Erythroblast (primary cell): ENCODE measurements around the gene ZNF488.
A peak's percentile ranks its signal among the peaks of the same experiment; 100 is the strongest.

Experiments used
- DNase-seq, 2 experiments: peaks; one replicate each; lab custom pipeline; 2025; lab: John Stamatoyannopoulos, UW
- GATA1 ChIP-seq: IDR thresholded peaks from 2 replicates; pipeline ENCODE4 v1.6.1; 2011; ENCODE audit warnings: low read depth, mild to moderate bottlenecking, control low read depth, low read length, moderate library complexity
- POLR2A ChIP-seq: IDR thresholded peaks from 2 replicates; pipeline ENCODE4 v1.6.1; 2011; ENCODE audit warnings: mild to moderate bottlenecking, low read length

The ZNF488 gene

DNA sequence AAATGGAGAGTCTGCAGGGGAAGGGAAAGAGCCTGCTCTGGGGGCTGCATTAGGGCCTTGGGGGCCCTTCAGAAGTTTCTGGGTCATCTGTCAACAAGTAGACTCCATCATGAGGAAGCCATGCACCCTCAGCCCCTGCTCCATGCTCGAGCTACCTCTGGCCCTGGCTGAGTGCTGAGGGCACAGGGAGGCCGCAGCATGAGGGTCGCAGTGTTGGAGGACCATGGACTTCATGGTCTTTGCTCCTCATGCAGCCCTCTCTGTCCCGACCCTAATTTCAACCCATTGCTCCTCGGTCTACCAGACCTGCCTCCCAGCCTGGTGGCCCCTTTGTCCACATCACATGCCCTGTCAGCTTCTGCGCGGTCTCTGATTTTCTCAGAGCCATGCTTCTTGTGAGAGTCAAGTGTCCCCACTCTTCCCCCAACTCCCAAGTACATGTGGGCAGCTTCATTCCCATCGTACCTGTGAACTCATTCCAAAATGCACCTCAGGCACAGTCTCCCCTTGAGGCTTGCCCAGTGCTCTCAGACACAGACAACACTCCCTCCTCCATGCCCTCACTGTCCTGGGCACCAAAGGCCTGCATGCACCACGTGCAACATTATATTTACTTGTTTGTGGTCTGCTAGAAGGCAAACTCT is 14.7 kb downstream of the ZNF488 start:
- TF ChIP-seq GATA1, result no peak
- DNase-seq, result no peak

DNA sequence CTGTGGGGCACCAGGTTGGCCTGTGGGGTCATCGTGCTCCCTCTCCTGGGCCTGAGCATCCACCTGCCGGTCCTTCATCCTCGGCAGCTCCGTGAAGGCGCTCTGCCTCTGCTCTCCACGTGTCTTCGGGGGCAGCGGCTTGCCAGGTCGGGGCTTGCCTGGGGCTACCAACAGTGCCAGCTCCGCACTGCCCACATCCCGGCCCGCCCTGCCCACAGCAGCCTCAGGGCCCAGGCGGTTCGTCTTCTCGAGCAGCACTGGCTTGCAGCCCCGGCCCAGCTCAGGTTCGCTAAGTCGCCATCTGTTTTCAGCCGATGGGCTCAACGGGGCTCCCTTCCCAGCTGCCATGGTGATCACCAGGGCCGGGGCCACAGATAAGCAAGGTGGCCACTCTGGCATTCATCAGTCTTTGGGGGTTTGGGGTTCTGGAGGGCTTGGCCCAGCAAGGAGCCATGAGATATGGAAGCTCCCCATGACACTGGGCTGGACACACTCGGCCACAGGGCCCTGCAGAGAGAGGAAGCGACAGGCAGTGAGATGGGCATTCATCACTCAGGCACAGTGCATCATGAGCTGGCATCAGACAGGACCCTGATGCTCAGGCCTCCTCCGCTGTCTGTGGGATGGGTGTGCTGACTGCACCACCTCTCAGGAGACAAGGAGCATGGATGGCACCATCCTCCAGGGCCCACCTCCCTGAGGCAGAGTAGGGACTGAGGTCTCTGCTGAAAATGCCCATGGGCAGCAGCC is 15.5 kb downstream of the ZNF488 start:
- no peak for TF ChIP-seq POLR2A
- no peak for DNase-seq

GRCh38 chr10:47367646-47368045 is 16.4 kb downstream of the ZNF488 start:
- TF ChIP-seq POLR2A (no peak), GATA1 (no peak)
- DNase-seq, result no peak

DNA sequence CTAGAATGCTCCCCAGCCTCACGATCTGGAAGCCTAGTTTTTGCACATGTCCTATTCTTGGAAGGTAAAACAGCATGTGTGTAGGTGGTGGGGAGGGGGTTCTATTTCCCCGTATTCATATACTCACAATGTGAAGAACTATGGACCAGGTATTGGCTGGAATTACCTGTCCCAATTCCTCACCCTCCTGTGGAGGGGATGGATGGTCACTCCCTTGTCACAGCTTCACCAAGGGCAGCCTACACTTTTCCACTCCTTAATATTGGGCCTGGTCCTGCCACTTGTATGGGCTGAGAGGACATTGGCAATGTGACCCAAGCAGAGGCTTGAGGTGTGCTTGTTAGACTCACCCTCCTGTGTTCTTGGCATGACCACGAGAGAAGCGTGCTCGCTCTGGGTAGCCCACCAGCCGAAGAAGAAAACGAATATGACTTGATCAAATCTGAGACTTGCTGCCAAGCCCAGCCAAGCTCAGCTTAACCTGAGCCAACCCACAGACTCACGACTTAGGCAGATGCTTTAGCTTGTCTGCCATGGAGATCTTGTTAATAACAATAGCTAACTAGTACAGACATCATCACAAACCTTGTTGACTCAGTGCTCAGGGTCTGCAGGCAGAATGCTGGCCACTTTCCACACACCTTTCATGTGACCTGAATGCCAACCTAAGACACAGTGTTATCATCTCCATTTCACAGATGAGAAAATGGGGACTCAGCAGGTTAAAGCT is 17.2 kb downstream of the ZNF488 start:
- no peak for DNase-seq
- TF ChIP-seq POLR2A (no peak), GATA1 (no peak)

DNA sequence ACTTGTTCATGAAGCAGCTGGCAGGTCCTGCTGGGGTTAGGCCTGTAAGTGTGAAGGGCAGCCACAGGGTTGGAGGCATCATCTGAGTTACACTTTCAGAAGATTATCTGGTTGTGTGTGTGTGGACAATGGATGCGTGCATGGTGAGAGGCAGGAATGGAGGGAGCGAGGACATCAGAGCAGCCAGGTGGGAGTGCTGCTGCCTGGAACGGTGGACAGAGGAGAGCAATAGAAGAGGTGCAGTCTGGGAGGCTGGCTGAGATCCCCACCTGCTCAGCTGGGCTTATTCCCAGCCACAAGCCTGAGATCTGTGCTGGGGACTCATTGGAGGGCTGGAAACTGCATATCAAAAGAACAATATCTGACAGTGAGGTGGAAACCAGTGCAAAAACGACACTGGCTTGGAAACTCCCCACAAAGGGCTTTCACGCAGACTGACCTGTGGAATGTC is 17.9 kb downstream of the ZNF488 start:
- no peak for TF ChIP-seq POLR2A
- no peak for TF ChIP-seq GATA1
- DNase-seq, result no peak

- TF ChIP-seq POLR2A, result no peak
- no peak for TF ChIP-seq GATA1
- DNase-seq, result no peak
Observed at GRCh38 chr10:47365431-47366180, 18.5 kb downstream of the ZNF488 start.

DNA sequence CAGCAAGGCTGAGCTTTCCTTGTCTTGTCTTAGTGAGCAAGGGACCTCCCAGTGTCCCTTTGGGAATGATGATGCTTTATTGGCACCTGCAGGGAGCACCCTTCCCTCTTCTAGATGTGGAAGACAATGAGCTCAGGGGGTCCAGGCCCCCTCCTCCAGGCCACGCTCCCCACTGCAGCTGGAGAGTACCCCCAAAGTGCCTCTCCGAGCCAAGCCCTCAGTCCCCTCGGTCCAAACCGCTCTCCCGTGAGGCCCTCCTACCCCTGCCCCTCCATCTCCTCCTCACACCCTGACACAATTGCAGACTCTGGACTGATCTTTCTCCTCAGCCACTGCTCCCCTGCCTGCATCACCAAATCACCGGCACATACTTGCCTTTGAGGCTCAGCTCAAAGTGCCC is 19.2 kb downstream of the ZNF488 start:
- TF ChIP-seq POLR2A (no peak), GATA1 (no peak)
- DNase-seq, result no peak

GRCh38 chr10:47364366-47364765 is 19.7 kb downstream of the ZNF488 start:
- TF ChIP-seq GATA1, result no peak
- TF ChIP-seq POLR2A, result no peak
- DNase-seq, result no peak

DNA sequence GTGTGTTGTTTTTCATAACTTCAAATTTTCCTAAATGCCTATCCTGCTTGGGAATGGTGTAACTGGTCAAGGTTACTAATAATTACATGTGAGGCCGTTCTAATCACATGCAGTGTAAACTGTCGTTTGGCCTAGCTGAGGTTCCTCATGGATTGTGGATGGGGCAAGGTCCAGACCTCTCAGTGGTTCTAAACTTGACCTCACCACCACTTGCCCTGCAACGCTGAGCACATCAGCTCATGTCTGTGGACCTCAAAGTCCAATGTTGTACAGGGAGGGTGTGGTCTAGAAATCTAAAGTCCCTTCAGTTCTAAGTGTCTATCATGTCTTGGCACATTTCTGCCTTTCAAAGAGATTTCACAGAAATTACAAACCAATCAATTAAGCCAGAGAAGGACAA is 20.3 kb downstream of the ZNF488 start:
- TF ChIP-seq POLR2A (no peak), GATA1 (no peak)

GRCh38 chr10:47362199-47362598 is 21.9 kb downstream of the ZNF488 start:
- DNase-seq, result no peak

More for the DNA sequence above, 20.3 kb downstream of the ZNF488 start:
- no peak for DNase-seq

GRCh38 chr10:47361293-47361692 is 22.8 kb downstream of the ZNF488 start:
- DNase-seq, result peak; percentile 46 to 65
- no peak for TF ChIP-seq GATA1

More at GRCh38 chr10:47362199-47362598, 21.9 kb downstream of the ZNF488 start:
- TF ChIP-seq GATA1 (no peak), POLR2A (no peak)

DNA sequence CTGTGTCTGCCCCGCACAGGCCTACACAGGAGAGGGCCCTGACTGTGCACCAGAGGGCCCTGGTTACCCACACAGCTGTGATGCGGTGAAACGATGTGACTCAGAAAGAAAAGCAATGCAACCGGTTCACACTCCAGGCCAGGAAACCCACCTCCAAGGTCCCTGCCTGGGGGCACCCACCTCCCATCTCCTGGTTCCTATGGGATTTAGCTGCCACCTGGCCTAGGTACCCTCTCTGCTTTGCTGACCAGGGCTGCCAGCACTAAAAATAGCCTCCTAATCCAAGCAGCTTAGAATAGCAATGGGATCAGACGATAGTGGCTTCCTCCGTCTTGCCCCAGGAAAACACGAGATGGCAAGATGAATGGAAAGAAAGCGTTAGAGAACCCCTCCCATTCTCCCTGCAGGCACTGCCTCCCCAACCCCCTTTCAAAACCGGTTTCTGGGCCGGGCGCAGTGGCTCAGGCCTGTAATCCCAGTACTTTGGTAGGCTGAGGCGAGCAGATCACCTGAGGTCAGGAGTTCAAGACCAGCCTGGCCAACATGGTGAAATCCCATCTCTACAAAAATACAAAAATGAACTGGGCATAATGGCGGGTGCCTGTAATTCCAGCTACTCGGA is 23.6 kb downstream of the ZNF488 start:
- DNase-seq, result no peak
- TF ChIP-seq POLR2A, result no peak
- TF ChIP-seq GATA1, result no peak

DNA sequence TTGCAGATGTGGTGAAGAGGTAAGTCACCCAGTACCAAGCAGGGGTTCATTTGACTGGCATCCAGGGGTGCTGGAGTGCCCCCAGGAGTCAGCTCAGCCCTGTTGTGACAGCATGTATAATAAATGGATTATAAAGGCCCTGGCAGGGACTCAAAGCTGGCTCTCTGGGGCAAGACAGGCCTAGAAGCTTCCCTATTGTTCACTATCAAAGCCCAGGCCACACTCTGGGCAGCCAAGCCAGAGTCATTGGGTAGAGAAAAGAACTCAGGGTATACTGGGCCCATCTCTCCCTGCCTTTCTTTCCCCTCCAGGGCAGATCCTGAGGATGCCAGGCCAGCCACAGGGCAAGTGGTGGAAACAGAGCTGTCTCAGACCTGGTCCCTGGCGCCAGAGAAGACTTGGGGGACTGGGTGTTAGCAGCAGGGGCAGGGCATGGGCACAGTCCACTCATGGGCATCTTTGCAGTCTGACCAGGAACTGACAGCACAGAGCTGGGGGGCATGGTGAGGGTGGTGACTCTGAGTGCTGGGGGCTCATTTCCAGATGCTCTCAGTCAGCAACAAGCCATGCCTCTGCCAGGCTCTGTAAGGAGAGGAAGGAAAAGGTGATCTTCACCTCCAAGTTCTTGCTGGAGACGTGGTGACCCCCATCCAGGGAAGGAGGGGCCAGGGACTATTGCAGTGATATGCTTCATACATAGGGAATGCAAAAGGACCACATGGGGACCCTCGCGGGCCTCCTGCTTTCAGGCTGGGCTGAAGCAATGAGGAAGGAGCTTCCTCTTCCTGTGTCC is 24.3 kb downstream of the ZNF488 start:
- DNase-seq, result no peak
- TF ChIP-seq POLR2A (no peak), GATA1 (no peak)
